ENCODE results near the gene NCCRP1.
"Not testable (repeated sequence)": the region's sequence is repeated elsewhere in the genome, so short reads cannot be mapped to it uniquely, and the experiment has no call there.

The NCCRP1 gene

DNA sequence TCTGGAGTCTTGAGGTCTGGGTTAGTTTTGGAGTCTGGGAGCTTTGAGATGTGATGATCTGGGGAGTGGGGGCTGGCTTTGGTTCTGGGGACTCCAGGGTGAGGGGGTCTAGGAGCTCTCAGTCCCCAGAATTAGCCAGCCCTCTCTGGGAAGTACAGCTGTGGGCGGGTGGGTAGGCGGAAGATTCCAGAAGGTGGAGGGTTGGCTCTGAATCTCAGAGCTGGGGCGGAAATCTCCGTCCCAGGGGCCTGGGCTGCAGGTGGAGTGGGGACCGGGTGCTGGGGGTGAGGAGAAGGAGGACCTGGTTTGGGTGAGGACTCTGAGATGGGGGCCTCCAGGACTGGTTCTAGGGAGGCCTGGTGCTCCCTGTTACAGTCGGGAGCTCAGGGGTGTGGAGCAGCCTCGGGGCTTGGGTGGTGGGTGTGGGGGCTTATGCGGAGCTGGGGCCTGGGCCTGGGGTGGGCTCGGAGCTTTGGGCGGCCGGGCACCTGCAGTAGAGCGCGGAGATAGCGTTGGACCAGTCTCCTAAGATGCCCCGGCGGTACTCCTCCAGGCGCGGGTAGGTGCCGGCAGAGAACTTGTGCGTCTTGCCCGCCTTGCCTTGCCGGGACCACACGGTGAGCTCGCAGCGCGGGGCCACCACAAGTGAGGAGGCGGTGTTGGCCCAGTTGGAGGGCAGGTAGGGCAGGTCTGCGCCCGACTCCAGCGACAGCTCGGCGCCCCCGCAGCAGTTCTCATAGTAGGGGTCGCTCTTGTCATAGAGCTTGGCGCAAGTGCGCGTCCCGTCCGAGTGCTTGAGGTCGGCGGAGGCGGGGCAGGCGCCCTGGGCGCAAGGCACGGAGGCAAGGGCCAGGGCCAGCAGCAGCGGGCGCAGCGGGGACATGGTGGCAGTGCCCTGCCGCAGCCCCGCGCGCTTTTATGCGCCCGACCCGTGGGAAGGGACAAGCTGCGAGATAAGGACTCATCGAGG lies 6.9 kb downstream of the NCCRP1 start, which contains the start of gene SYCN:
Gene SYCN, minus strand, starts transcription at position 892 of the 970 bp plus-strand sequence. Its CDS starts 9 bp downstream, at position 883.
- DNase-seq = no peak
- Mint-ChIP-seq H3K36me3 (no peaks in the 10 kb centered on the region), H3K4me3 (no peak within 1 kb of the TSS), H3K27me3 (peaks cover 87% of the 10 kb centered on the region), H3K27ac (no peak within 1 kb of the TSS), H3K4me1 (no peaks in the 10 kb centered on the region), H3K9me3 (no peaks in the 10 kb centered on the region)
- CTCF ChIA-PET = no interaction called here

DNA sequence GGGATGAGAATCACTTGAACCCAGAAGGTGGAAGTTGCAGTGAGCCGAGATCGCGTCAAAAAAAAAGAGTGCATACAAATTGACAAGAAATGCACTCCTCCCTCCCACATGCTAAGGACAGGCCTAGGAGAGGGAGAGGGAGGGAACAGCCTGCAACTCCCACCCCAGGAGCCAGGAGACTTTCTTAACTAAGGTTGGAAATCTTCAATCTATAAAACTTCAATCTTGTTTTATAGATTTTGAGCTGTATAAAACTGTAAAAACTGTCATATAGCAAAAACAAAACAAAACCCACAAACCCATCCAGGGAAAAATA lies 8.6 kb downstream of the NCCRP1 start:
- Mint-ChIP-seq H3K27ac (no peak overlapping the region), H3K9me3 (no peaks in the 10 kb centered on the region), H3K27me3 (peaks cover 76% of the 10 kb centered on the region), H3K4me3 (no peak overlapping the region), H3K36me3 (no peaks in the 10 kb centered on the region), H3K4me1 (no peaks in the 10 kb centered on the region)
- CTCF ChIA-PET = no interaction called here
- no peak for DNase-seq

DNA sequence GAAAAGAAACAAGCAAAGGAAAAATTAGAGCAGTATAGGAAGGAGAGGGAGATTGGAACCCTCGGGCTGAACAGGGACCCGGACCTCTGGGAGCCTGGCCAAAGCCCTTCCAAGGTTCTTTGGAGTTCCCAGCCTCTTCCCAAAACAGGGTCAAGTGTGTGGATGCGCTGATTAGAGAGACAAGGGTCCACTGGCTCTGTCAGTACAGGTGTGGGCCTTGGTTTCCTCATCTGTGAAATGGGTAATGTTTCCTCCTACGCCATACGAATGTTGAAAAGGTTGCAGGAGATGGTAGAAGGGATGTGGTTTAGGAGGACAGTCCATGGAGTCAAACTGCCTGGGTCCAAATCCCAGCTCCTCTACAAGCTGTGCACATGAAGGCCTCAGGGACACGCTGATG lies 9.4 kb downstream of the NCCRP1 start:
- Mint-ChIP-seq H3K4me3 (no peak overlapping the region), H3K36me3 (no peaks in the 10 kb centered on the region), H3K9me3 (no peaks in the 10 kb centered on the region), H3K4me1 (no peaks in the 10 kb centered on the region), H3K27me3 (peaks cover 70% of the 10 kb centered on the region), H3K27ac (no peak overlapping the region)
- CTCF ChIA-PET = no interaction called here
- no peak for DNase-seq

DNA sequence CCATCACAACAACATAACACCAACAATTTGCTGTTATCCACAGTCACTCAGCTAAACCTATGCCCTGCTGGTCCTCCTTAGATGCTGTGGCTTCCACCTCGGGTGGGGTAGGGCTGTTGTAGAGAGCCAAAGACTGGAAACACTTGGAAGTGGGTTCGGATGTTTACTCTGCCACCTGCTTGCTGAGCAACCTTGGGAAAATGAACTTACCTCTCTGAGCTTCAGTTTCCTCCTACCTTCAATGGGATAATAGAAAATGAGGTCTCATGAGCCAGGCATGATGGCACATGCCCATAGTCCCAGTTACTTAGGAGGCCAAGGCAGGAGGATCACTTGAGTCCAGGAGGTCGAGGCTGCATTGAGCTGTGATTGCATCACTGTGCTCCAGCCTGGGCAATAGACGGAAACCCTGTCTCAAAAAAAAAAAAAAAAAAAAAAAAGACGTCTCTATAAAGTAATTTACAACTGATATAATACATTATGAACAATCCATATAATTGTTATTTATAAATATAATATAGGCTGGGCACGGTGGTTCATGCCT lies 10.6 kb downstream of the NCCRP1 start:
- DNase-seq = no peak
- Mint-ChIP-seq H3K27me3 (peaks cover 67% of the 10 kb centered on the region), H3K9me3 (no peaks in the 10 kb centered on the region), H3K36me3 (no peaks in the 10 kb centered on the region), H3K4me3 (no peak overlapping the region), H3K27ac (no peak overlapping the region), H3K4me1 (no peaks in the 10 kb centered on the region)
- CTCF ChIA-PET = interaction anchor here (0.6 kb wide), 1 partner anchor 8 kb away, joined by 3 read pairs; no protein-coding TSS in a partner anchor

DNA sequence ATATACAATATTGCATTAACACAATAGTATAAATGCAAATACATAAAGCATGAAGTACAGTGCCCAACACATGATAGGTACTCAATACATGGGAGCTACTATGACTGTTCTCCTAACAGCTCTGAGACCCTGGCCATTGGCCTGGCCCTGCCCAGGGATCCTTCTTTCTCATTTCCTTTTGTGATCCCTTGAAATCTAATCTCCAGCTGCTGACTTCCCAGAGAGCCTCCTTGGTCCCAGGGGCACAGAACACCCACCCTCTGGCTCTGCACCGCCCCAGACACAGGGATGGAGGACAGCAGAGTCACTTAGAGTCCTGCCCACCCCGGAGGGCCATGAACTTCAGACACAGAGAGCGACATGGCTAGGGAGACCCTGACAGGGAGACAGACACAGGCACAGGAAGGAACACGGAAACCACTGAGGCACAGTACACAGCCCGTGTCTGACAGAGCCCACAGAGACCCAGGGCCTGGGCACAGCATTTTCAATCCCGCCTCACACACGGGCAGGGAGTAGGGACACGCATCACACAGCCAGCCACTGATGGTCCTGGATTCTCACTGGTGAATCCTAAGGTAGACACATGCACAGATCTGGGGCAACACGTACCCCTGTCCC lies 11.5 kb downstream of the NCCRP1 start:
- Mint-ChIP-seq H3K4me3 (no peak overlapping the region), H3K27me3 (peaks cover 58% of the 10 kb centered on the region), H3K36me3 (no peaks in the 10 kb centered on the region), H3K4me1 (no peaks in the 10 kb centered on the region), H3K9me3 (no peaks in the 10 kb centered on the region), H3K27ac (no peak overlapping the region)
- CTCF ChIA-PET = no interaction called here
- no peak for DNase-seq

DNA sequence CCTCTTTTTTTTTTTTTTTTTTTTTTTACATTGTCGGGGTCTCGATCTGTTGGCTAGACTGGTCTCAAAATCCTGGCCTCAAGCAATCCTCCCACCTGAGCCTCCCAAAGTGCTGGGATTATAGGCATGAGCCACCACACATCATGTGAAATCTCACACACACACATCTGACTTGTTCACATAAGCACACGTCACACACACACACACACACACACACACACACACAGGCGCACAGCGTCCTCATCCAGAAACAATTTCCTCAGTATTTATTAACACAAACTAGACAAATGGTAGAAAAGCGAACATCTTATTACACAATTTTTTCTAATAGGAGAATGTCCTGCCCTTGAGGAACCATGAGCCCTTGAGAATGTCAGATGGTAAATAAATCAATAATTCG lies 12.4 kb downstream of the NCCRP1 start:
- Mint-ChIP-seq H3K27ac (no peak overlapping the region), H3K9me3 (no peaks in the 10 kb centered on the region), H3K27me3 (peaks cover 55% of the 10 kb centered on the region), H3K4me3 (no peak overlapping the region), H3K36me3 (no peaks in the 10 kb centered on the region), H3K4me1 (no peaks in the 10 kb centered on the region)
- CTCF ChIA-PET = no interaction called here
- no peak for DNase-seq

DNA sequence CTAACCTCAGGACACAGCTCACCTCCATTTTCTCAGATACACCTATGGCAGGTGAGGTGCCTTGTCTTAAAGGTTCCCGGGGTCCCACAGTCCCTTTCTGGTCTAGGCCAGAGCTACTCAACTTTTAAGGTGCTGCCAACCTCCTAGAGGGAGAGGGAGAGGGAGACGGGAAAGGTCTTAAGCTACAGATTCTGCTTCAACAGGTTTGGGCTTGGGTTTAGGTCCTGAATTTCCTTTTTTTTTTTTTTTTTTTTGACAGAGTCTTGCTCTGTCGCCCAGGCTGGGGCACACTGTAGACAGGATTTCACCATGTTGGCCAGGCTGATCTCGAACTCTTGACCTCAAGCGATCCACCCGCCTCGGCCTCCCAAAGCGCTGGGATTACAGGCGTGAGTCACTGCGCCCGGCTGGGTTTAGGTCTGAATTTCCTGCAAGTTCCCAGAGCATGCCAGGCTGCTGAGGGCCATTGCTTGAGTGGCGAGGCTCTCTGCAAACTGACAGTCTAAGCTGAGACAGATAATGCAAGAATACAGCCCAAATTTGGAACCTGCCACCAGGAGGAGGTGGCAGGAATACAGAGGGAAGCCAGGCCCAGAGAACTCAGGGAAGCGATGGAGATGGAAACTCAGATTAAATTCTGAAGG lies 15.1 kb downstream of the NCCRP1 start:
- CTCF ChIA-PET = interaction anchor here (2.0 to 2.4 kb wide), 2 partner anchors 118 to 200 kb away, joined by 8 read pairs; partner anchors contain the start of gene PLEKHG2
- no peak for DNase-seq
- H3K4me1 Mint-ChIP-seq = no peaks in the 10 kb centered on the region
- no peaks in the 10 kb centered on the region for H3K36me3 Mint-ChIP-seq
- no peak overlapping the region for H3K4me3 Mint-ChIP-seq
- H3K27me3 Mint-ChIP-seq = peaks cover 38% of the 10 kb centered on the region
- no peaks in the 10 kb centered on the region for H3K9me3 Mint-ChIP-seq
- no peak overlapping the region for H3K27ac Mint-ChIP-seq

DNA sequence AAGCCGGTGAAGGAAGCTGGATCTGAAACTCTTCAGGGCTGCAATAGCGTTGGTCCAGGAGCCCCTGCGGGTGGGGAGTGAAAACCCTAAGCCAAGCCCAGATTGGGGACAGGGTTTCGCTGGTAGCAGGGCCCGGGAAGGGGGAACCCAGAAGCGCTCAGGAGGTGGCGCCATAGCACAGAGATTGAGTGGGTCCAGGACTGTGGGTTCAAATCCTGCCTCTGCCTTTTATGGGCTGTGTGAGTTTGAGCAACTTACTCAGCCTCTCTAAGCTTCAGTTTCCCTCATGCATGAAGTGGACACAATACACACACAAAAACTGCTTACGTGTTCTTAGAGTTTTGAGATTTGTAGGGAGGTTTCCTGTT lies 15.6 kb downstream of the NCCRP1 start:
- CTCF ChIA-PET = interaction anchor here (0.6 to 2.4 kb wide), 5 partner anchors 25 to 229 kb away, joined by 3 to 8 read pairs (median 3); partner anchors contain the start of gene PLEKHG2
- H3K4me3 Mint-ChIP-seq = no peak overlapping the region
- H3K36me3 Mint-ChIP-seq = no peaks in the 10 kb centered on the region
- no peak overlapping the region for H3K27ac Mint-ChIP-seq
- no peaks in the 10 kb centered on the region for H3K4me1 Mint-ChIP-seq
- peak; percentile 79 for DNase-seq
- H3K9me3 Mint-ChIP-seq = no peaks in the 10 kb centered on the region
- H3K27me3 Mint-ChIP-seq = peaks cover 42% of the 10 kb centered on the region

DNA sequence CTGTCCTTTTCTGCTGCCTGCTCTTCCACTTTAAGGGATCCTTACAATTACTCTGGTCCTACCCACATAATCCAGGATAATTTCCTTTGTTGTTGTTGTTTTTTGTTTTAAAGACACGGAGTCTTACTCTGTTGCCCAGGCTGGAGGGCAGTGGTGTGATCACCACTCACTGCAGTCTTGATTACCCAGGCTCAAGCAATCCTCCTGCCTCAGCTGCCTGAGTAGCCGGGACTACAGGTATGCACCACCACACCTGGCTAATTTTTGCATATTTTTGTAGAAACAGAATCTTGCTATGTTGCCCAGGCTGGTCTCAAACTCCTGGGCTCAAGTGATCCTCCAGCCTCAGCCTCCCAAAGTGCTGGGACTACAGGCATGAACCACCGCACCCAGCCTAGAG lies 18.6 kb downstream of the NCCRP1 start:
- DNase-seq, H3K36me3 Mint-ChIP-seq, H3K4me1 Mint-ChIP-seq, H3K27ac Mint-ChIP-seq, H3K4me3 Mint-ChIP-seq, H3K9me3 Mint-ChIP-seq: not testable (repeated sequence)
- CTCF ChIA-PET = interaction anchor here (1.5 kb wide), 1 partner anchor 105 kb away, joined by 5 read pairs; no protein-coding TSS in a partner anchor
- peaks cover 49% of the 10 kb centered on the region for H3K27me3 Mint-ChIP-seq

DNA sequence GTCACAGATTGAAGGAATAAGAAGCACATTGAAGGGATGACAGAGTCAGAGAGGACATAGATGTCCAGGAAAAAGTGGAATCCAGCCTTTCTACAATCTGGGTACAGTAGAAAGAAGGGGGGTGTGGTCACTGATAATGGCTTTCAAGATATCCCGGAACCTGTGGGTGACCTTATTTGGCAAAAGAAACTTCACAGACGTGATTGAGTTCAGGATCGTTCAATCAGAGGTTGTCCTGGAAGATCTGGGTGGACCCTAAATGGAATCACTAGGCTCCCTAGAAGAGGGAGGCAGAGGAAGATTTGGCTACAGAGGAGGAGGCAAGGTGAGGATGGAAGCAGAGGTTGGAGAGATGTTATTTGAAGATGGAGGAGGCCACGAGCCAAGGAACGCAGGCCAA lies 20.3 kb downstream of the NCCRP1 start:
- DNase-seq = no peak
- Mint-ChIP-seq H3K36me3 (no peaks in the 10 kb centered on the region), H3K9me3 (no peaks in the 10 kb centered on the region), H3K27ac (no peak overlapping the region), H3K4me1 (no peaks in the 10 kb centered on the region), H3K27me3 (peaks cover 58% of the 10 kb centered on the region), H3K4me3 (no peak overlapping the region)
- CTCF ChIA-PET = no interaction called here

DNA sequence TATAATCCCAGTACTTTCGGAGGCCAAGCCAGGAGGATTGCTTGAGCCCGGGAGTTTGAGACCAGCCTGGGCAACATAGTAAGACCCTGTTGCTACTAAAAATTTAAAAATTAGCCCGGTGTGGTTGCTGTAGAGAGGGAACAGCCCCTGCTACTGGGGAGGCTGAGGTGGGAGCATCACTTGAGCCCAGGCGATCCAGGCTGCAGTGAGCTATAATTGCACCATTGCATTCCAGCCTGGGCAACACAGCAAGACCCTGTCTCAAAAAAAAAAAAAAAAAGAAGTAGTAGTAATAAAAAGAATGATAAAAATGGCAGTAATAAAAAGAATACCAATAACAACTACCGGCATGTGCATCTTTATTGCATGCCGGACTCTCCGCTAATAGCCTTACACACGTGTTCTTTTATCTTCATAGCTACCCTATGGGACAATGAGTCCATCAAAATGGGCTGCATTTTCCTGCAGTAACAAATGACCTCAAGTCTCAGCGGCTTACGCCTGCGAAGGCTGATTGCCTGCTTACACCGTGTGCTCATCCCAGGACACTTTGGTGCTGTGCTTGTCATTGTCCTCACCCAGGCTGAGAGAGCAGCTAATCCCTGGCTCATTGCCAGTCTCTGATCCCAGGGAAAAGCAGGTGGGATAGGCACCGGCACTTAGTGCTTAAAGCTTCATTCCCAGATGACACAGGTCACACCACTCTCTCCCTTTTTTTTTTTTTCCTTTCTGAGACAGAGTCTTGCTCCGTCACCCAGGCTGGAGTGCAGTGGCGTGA lies 21.7 kb downstream of the NCCRP1 start:
- Mint-ChIP-seq H3K4me1 (no peaks in the 10 kb centered on the region), H3K27me3 (peaks cover 62% of the 10 kb centered on the region), H3K4me3 (no peak overlapping the region), H3K9me3 (no peaks in the 10 kb centered on the region), H3K36me3 (no peaks in the 10 kb centered on the region), H3K27ac (no peak overlapping the region)
- DNase-seq = no peak
- CTCF ChIA-PET = interaction anchor here (0.6 kb wide), 1 partner anchor 118 kb away, joined by 4 read pairs; no protein-coding TSS in a partner anchor

DNA sequence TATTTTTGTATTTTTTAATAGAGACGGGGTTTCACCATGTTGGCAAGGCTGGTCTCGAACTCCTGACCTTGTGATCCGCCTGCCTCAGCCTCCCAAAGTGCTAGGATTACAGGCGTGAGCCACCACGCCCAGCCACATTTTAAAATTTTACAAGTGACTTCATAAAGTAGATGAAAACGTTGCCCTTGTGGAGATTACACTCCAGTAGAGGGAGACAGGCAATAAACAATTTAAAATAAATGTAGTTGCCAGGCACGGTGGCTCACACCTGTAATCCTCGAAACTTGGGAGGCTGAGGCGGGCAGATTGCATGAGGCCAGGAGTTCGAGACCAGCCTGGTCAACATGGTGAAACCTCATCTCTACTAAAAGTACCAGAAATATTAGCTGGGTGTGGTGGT lies 22.3 kb downstream of the NCCRP1 start:
- H3K4me3 Mint-ChIP-seq, H3K36me3 Mint-ChIP-seq, H3K27ac Mint-ChIP-seq, H3K9me3 Mint-ChIP-seq, H3K4me1 Mint-ChIP-seq, DNase-seq, CTCF ChIA-PET: not testable (repeated sequence)
- peaks cover 61% of the 10 kb centered on the region for H3K27me3 Mint-ChIP-seq

DNA sequence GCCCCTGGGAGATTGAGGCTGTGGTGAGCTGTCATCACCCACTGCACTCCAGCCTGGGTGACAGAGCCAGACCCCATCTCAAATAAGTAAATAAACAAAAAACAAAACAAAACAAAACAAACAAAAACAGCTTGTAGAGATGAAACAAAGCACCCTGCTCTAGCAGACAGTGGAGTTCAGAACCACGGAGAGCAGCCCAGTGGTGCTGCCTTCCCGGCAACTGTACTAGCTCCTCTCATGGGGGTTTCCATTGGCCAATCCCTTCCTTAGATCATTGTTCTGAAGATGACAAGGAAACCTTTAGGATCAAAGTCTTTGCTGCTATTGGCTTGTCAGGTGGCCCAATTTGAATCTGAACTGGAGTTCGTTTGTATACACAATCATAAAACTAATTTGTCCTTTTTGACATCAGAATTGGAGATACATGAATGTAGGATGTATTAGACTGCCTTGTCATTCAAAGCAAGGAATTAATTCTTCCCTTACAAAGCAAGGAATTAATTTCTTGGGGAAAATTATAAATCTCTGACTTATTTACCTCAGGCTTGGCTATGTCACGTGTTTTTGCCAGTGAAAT lies 27.0 kb downstream of the NCCRP1 start:
- H3K27me3 Mint-ChIP-seq = peaks cover 45% of the 10 kb centered on the region
- no peak overlapping the region for H3K4me3 Mint-ChIP-seq
- H3K9me3 Mint-ChIP-seq = no peaks in the 10 kb centered on the region
- H3K27ac Mint-ChIP-seq = no peak overlapping the region
- DNase-seq = peak; percentile 60
- H3K36me3 Mint-ChIP-seq = no peaks in the 10 kb centered on the region
- no peaks in the 10 kb centered on the region for H3K4me1 Mint-ChIP-seq
- CTCF ChIA-PET = interaction anchor here (1.2 kb wide), 1 partner anchor 105 kb away, joined by 3 read pairs; no protein-coding TSS in a partner anchor
